ENCODE results near the gene NDE1.
"Not testable (repeated sequence)": the region's sequence is repeated elsewhere in the genome, so short reads cannot be mapped to it uniquely, and the experiment has no call there.

Gene NDE1

GRCh38 chr16:15689290-15689689, 39.2 kb downstream of the NDE1 start:
- DNase-seq (ENCODE audit: extremely low spot score, insufficient read length, low read depth) (no peak), FAIRE-seq (no peak)

- FAIRE-seq (no peak), DNase-seq (ENCODE audit: extremely low spot score, insufficient read length, low read depth) (no peak)
Measured at GRCh38 chr16:15690296-15690695, 40.3 kb downstream of the NDE1 start.

DNA sequence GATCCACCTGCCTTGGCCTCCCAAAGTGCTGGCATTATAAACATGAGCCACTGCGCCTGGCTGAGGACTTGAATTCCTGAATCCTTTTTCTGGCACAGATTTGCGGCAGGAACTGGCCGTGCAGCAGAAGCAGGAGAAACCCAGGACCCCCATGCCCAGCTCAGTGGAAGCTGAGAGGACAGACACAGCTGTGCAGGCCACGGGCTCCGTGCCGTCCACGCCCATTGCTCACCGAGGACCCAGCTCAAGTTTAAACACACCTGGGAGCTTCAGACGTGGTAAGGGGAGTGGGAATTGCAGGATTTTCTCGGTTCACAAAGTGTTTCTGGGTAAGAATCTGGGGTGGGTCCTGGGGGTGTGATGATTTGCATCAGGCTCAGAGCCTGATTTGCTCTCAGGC, 41.0 kb downstream of the NDE1 start:
- FAIRE-seq (no peak), DNase-seq (ENCODE audit: extremely low spot score, insufficient read length, low read depth) (no peak)

DNA sequence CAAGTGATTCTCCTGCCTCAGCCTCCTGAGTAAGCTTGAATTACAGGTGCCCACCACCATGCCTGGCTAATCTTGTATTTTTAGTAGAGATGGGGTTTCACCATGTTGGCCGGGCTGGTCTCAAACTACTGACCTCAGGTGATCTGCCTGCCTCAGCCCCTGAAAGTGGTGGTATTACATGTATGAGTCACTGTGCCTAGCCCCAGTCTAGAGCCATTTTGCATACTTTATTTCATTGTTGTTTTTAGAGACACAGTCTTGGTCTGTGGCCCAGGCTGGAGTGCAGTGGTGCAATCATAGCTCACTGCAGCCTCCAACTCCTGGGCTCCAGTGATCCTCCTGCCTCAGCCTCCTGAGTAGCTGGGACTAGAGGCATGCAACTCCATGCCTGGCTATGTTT, 42.5 kb downstream of the NDE1 start:
- not testable (repeated sequence) for FAIRE-seq; DNase-seq (ENCODE audit: extremely low spot score, insufficient read length, low read depth)

DNA sequence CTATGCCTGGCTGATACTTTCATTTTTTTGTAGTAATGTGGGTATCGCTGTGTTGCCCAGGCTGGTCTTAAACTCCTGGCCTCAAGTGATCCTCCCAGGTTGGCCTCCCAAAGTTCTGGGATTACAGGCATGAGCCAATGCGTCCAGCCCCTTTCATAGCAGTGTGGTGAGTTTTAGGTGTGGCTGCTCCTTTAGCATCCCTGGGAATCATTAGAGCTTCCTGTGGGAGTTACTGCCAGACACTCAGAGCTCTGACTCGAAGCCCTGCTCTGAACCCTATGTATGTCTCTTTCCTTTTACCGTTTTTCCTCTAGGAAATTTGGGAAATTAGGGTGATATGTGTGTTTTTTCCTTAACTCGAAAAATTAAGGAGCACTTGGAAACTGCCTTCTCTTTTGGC, 44.5 kb downstream of the NDE1 start:
- FAIRE-seq: no peak
- DNase-seq (ENCODE audit: extremely low spot score, insufficient read length, low read depth): no peak

DNA sequence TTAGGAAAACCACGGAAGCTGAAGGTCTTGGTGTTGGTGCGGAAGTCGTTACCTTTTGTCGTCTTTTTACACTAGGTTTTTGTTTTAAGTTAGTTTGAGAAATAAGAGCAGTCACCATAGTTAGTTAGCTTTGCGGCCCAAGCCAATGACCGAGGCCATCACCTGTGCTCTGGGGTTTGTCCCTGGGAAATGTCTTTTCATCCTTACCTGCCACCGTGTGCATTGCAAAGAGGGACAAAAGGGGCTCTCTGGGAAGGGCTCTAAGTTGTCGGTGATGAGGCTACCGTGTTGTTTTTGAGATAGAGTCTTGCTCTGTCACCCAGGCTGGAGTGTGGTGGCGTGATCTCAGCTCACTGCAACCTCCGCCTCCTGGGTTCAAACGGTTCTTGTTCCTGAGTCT, 49.8 kb downstream of the NDE1 start:
- DNase-seq (ENCODE audit: extremely low spot score, insufficient read length, low read depth): no peak
- FAIRE-seq: no peak

- DNase-seq (ENCODE audit: extremely low spot score, insufficient read length, low read depth): no peak
- no peak for FAIRE-seq
Measured at GRCh38 chr16:15701367-15701766, 51.3 kb downstream of the NDE1 start.

DNA sequence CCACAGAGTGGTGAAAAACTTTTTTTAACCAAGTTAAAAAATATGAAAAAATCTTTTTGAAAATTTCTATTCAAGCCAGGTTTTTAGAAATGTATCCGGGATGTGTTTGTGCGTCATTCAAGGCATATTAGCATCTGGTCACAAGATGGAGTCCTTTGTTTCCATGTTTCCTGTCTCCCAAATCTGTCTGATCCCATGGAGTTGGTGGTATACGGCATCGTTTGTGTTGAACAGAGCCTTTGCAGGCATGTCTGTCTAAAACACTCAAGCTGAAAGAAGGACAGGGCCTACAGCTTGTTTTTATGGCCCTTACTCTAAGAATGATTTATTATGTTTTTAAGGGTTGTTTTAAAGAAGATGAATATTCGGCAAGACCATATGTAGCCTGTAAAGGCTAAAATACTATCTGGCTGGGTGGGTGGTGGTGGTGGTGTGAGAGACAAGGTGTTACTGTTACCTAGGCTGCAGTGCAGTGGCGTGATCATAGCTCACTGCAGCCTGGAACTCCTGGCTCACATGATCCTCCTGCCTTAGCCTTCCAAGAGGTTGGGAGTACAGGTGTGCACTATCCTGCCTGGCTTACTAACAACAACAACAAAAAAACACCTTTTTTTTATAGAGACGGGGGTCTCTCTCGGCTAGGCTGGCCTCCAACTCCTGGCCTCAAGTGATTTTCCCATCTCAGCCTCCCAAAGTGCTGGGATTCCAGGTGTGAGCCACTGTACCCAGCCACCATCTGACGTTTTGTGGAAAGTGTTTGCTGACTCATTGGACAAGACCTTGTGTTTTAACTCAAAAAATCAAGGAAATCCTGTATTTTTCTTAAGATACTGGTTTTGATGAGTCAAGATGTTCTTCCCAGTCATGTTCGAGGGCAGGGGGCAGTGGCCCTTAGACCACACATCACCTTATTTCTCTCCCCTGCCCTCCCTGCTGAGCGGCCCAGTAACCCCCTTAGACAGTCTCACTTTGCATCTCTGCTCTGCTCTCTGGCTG, 52.2 kb downstream of the NDE1 start:
- no peak for FAIRE-seq
- no peak for DNase-seq (ENCODE audit: extremely low spot score, insufficient read length, low read depth)

GRCh38 chr16:15703029-15703736, 53.1 kb downstream of the NDE1 start:
- no peak for FAIRE-seq
- DNase-seq (ENCODE audit: extremely low spot score, insufficient read length, low read depth): no peak

DNA sequence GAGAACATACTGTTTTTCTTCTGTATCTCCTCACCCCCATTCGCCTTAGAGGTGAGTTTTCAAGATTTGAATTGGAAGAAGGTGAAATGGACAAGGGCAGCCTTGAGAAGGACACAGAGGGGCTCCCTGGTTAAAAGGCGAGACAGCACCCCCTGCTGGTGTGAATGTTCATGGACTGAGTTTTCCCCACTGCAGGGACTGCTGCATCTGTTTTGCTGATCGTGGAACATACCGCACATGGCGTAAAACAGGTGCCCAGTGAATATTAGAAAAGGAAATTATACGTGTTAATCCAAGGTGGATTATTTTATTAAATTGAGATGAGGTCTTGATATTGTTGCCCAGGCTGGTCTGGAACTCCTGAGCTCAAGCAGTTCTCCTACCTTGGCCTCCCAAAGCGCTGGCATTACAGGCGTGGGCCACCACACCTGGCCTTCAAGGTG, 54.5 kb downstream of the NDE1 start:
- peak; percentile 48 for DNase-seq (ENCODE audit: extremely low spot score, insufficient read length, low read depth)
- peak; percentile 57 for FAIRE-seq

- FAIRE-seq: no peak
- DNase-seq (ENCODE audit: extremely low spot score, insufficient read length, low read depth): no peak
Measured at GRCh38 chr16:15705064-15705565, 55.1 kb downstream of the NDE1 start.

GRCh38 chr16:15707332-15707731, 57.3 kb downstream of the NDE1 start:
- no peak for FAIRE-seq
- DNase-seq (ENCODE audit: extremely low spot score, insufficient read length, low read depth): no peak

- FAIRE-seq: no peak
- no peak for DNase-seq (ENCODE audit: extremely low spot score, insufficient read length, low read depth)
Measured at GRCh38 chr16:15708096-15708495, 58.1 kb downstream of the NDE1 start.

DNA sequence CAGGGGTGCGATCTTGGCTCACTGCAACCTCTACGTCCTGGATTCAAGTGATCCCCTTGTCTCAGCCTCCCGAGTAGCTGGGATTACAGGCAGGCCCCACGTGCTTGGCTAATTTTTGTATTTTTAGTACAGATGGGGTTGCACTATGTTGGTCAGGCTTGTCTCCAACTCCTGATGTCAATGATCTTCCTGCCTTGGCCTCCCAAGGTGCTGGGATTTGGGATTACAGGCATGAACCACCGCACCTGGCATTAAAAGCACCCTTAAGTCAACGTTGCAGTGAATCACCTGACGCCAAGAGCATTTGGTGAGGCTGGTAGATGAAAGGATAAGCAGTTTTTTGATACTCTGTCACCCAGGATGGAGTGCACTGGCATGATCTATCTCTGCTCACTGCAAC, 59.0 kb downstream of the NDE1 start:
- no peak for DNase-seq (ENCODE audit: extremely low spot score, insufficient read length, low read depth)
- FAIRE-seq: no peak

DNA sequence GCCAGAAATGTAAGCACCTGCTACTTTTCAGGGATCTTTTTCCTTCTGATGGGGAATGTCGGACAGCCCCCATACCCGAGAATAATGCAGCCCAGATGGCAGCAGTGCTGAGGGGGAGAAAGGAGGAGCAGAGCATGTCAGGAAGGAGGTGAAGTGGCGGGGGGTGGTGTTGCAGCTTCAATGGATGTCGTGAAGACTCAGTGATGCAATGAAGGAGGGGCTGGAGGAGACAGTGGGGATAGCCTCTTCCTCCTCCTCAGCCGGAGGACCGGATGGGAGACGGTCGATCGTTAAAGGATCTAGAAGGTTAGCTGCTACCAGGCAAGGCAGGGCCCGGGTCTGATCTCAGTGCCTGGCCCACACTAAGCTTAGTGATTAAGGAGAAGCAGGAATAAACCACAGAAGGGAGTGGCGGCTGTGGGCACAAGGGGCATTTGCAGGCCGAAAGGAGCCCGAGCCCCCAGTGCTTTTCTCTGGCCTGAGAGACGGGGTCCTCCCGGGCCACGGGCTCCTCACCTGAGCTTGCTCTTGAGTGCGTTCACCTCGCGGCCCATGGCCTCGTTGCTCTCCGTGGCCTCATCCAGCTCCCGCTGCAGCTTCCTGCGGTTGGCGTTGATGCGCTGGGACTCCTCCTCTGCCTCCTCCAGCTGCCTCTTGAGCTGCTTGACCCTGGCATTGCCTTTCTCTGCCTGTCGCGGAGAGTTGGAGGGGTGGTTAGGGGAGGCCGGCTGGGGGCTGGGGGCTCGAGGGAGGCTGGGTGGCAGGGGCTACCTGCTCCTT, 64.5 kb downstream of the NDE1 start:
- no peak for DNase-seq (ENCODE audit: extremely low spot score, insufficient read length, low read depth)
- FAIRE-seq: no peak

DNA sequence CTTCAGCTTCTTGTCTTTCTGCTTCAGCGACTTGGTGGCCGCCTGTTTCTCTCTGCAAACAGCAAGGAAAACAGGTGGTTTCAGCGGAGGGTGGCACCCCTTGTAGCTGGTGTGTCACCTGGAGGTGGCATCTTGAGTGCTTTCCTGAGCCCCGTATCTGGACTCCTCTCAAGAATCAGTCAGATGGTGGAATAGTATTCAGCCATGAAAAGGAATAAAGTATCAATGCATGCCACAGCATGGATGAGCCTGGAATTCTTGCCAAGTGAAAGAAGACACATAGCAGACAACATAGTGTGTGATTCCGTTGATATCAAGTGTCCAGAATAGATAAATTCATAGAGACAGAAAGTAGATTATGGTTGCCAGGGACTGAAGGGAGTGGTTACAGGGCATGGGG, 65.2 kb downstream of the NDE1 start:
- FAIRE-seq (no peak), DNase-seq (ENCODE audit: extremely low spot score, insufficient read length, low read depth) (no peak)

- FAIRE-seq: no peak
Measured at GRCh38 chr16:15716694-15717447, 66.8 kb downstream of the NDE1 start.

DNA sequence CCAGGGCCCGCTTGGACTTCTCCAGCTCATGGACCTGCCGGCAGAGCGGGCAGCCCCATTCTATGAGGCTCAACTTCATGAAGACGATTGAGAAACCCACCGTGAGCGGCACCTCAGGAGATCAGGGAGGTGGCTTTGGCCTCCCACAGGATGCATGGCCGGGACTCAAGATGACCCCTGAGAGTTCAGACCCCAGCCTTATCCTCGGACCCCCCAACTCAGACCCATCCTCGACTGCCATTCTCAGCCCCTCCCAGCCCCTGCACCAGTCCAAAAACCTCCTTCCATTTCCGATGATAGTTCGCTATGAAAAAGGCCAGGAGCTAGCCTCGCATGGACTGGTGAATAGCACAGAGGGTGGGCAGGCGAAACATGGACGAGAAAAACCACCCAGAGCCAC, 71.0 kb downstream of the NDE1 start:
- FAIRE-seq: no peak

More at GRCh38 chr16:15716694-15717447, 66.8 kb downstream of the NDE1 start:
- DNase-seq (ENCODE audit: extremely low spot score, insufficient read length, low read depth): no peak

DNA sequence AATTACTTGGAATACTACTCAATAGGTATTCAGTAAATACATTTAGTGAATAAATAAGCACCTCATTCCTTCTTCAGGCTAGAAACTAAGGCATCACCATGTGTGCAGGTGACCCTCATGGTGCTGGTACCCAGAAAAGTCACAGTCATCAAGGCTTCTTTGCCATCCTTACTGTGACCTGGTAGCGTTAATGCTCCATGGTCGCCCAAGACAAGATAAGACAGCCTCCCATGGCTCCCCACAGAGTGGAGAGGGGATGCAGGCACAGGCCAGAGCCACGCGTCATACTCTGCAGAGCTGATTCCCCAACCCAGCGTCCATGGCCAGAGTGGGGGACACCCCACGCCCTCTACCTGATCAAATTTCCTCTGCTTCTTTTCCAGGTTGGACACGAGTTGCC, 73.8 kb downstream of the NDE1 start:
- DNase-seq (ENCODE audit: extremely low spot score, insufficient read length, low read depth) (no peak), FAIRE-seq (no peak)

More for the DNA sequence above, 71.0 kb downstream of the NDE1 start:
- DNase-seq (ENCODE audit: extremely low spot score, insufficient read length, low read depth): no peak

All from GM18507 (cell line).